CD14-positive monocyte (primary cell): Measurements from ENCODE around the gene RPS6KA4. TPM values are rescaled to one million over a fixed set of nuclear protein-coding genes. Genes with fewer than 3 reads are reported as not detected.

Source experiments
- DNase-seq, 3 donors: peaks; one replicate each; pipeline ENCODE4 v3.0.0-alpha.2; 2011 to 2022
- H2AFZ ChIP-seq: 2 replicates; pipeline ENCODE4 v1.6.0; 2012; ENCODE audit warnings: mild to moderate bottlenecking, low read depth, low read length, inconsistent platforms; ENCODE audit not compliant: insufficient read depth, poor library complexity, severe bottlenecking
- H3K27ac ChIP-seq, 2 donors: 1 replicate in 1 of 2; 2 replicates in 1 of 2; pipeline ENCODE4 v1.5.1; 2012 to 2013; ENCODE audit warnings: low read length in 2 of 2, control low read depth in 1 of 2, inconsistent platforms in 1 of 2, low read depth in 1 of 2, mild to moderate bottlenecking in 1 of 2
- H3K27me3 ChIP-seq, 2 donors: one replicate each; pipeline versions ENCODE4 v1.6.0 to v1.6.1; 2011 to 2013; ENCODE audit warnings: low read length in 2 of 2; ENCODE audit not compliant: control insufficient read depth in 2 of 2, insufficient read depth in 2 of 2
- H3K36me3 ChIP-seq, 2 donors: replicated peaks in 1 of 2; 1 replicate in 1 of 2; 2 replicates in 1 of 2; pipeline versions ENCODE4 v1.5.1 to v1.6.1; 2012 to 2013; ENCODE audit warnings: low read length in 2 of 2, control low read depth in 1 of 2, inconsistent platforms in 1 of 2, mild to moderate bottlenecking in 1 of 2; ENCODE audit not compliant: insufficient read depth in 2 of 2, control insufficient read depth in 1 of 2
- H3K4me1 ChIP-seq, 2 donors: 1 replicate in 1 of 2; 2 replicates in 1 of 2; pipeline versions ENCODE4 v1.5.1 to v1.6.1; 2012 to 2013; ENCODE audit warnings: low read length in 2 of 2, control low read depth in 1 of 2, inconsistent platforms in 1 of 2, mild to moderate bottlenecking in 1 of 2, moderate library complexity in 1 of 2; ENCODE audit not compliant: insufficient read depth in 2 of 2, control insufficient read depth in 1 of 2
- H3K4me2 ChIP-seq: replicated peaks from 2 replicates; pipeline ENCODE3; 2012; ENCODE audit warnings: low read length, moderate library complexity, mild to moderate bottlenecking; ENCODE audit not compliant: poor library complexity, severe bottlenecking; ENCODE audit errors: extremely low read depth
- H3K4me3 ChIP-seq, 3 experiments: fragments of 200-600 bp in 1 of 3; sonication (generic) in 1 of 3; replicated peaks in 1 of 3; 1 replicate in 2 of 3; 2 replicates in 1 of 3; pipeline ENCODE4 v1.5.1; 2011 to 2013; ENCODE audit warnings: low read length in 3 of 3, mild to moderate bottlenecking in 3 of 3, control low read depth in 2 of 3, low read depth in 2 of 3, inconsistent platforms in 1 of 3, moderate library complexity in 1 of 3
- H3K79me2 ChIP-seq: 2 replicates; pipeline ENCODE4 v1.6.0; 2012; ENCODE audit warnings: mild to moderate bottlenecking, control low read depth, inconsistent platforms, low read length, moderate library complexity; ENCODE audit not compliant: insufficient read depth
- H3K9ac ChIP-seq: 2 replicates; pipeline ENCODE4 v1.6.0; 2017; ENCODE audit warnings: low read length, mild to moderate bottlenecking; ENCODE audit not compliant: insufficient read depth, poor library complexity, severe bottlenecking
- H3K9me3 ChIP-seq, 2 donors: replicated peaks in 1 of 2; 1 replicate in 1 of 2; 2 replicates in 1 of 2; pipeline versions ENCODE4 v1.5.1 to v1.6.1; 2012 to 2013; ENCODE audit warnings: low read length in 2 of 2, control low read depth in 1 of 2; ENCODE audit not compliant: control insufficient read depth in 1 of 2, insufficient read depth in 1 of 2
- H4K20me1 ChIP-seq: 2 replicates; pipeline ENCODE4 v1.6.0; 2012; ENCODE audit warnings: mild to moderate bottlenecking, low read length, control low read depth, moderate library complexity; ENCODE audit not compliant: insufficient read depth
- H3K27ac Mint-ChIP-seq, 7 donors: one replicate each; pipeline ENCODE4 v1.8.0; 2020; ENCODE audit warnings: mild to moderate bottlenecking in 7 of 7, mixed read lengths in 7 of 7, moderate library complexity in 6 of 7, inconsistent platforms in 2 of 7
- H3K27me3 Mint-ChIP-seq, 3 donors: one replicate each; pipeline ENCODE4 v1.8.0; 2021 to 2022; ENCODE audit warnings: low read depth in 3 of 3, mild to moderate bottlenecking in 3 of 3, mixed read lengths in 3 of 3, moderate library complexity in 3 of 3, inconsistent platforms in 1 of 3
- H3K36me3 Mint-ChIP-seq, 2 donors: one replicate each; pipeline ENCODE4 v1.8.0; 2020; ENCODE audit warnings: mixed read lengths in 2 of 2, inconsistent platforms in 1 of 2, mild to moderate bottlenecking in 1 of 2
- H3K4me1 Mint-ChIP-seq: one replicate; pipeline ENCODE4 v1.8.0; 2020; ENCODE audit warnings: mild to moderate bottlenecking, mixed read lengths
- H3K4me3 Mint-ChIP-seq, 2 donors: one replicate each; pipeline ENCODE4 v1.8.0; 2020; ENCODE audit warnings: mild to moderate bottlenecking in 2 of 2, mixed read lengths in 2 of 2, moderate library complexity in 1 of 2
- H3K9me3 Mint-ChIP-seq, 7 donors: one replicate each; pipeline ENCODE4 v1.8.0; 2020 to 2022; ENCODE audit warnings: mixed read lengths in 7 of 7, mild to moderate bottlenecking in 6 of 7, moderate library complexity in 6 of 7, inconsistent platforms in 2 of 7
- CTCF ChIP-seq: fragments of 200-600 bp; IDR thresholded peaks from one replicate; pipeline ENCODE4 v1.8.0; 2022; ENCODE audit warnings: antibody characterized with exemption, mild to moderate bottlenecking
- WGBS: methylation state at CpG from one replicate; pipeline ENCODE4 v1.1.5; 2013; ENCODE audit warnings: missing lambda C conversion rate; ENCODE audit not compliant: insufficient coverage; 5-methylcytosine and 5-hydroxymethylcytosine counted together
- intact Hi-C, 2 donors: fragments of 100-400 bp; cut with micrococcal nuclease; formaldehyde crosslinking; loops; one replicate each; pipeline versions ENCODE4 v1.15.0 to v1.15.1; 2023
- polyA plus RNA-seq, 3 donors: library from polyadenylated mRNA; depleted of rRNA in 1 of 3; unstranded in 2 of 3; stranded (reverse) in 1 of 3; fragments of 300-500 nt in 2 of 3; fragments of >200 nt in 1 of 3; fragmentation: Illumina TruSeq in 2 of 3; gene quantifications; 1 replicate in 2 of 3; 2 replicates in 1 of 3; pipeline ENCODE4 v1.2.3, GENCODE V29; 2012 to 2021

The RPS6KA4 gene
- polyA plus RNA-seq, 3 donors = 16.2 to 110 (median 24.5) TPM

- H3K4me1 ChIP-seq = peaks cover 34 to 47% of the 10 kb centered on the region in 2 donors
- no peaks in the 10 kb centered on the region for H3K9me3 ChIP-seq
- peak overlapping the region; percentile 85 to 90 for H3K4me3 Mint-ChIP-seq
- H3K9ac ChIP-seq = no peak overlapping the region
- H3K27me3 ChIP-seq = no peaks in the 10 kb centered on the region
- no peak for DNase-seq
- peaks cover 57% of the 10 kb centered on the region for H4K20me1 ChIP-seq
- peak overlapping the region in 6 of 7 donors; percentile 59 to 98 (median 87) for H3K27ac Mint-ChIP-seq
- WGBS = 68% methylated on average over 21 of the region's 21 CpGs
- H3K27me3 Mint-ChIP-seq = no peaks in the 10 kb centered on the region
- H3K79me2 ChIP-seq = peaks cover 43% of the 10 kb centered on the region
- peak overlapping the region in 2 of 3 experiments; percentile 67 to 93 for H3K4me3 ChIP-seq
- H3K9me3 Mint-ChIP-seq = no peaks in the 10 kb centered on the region
- H3K4me1 Mint-ChIP-seq = peaks cover 49% of the 10 kb centered on the region
- intact Hi-C loops = loop anchor here in 1 of 2 donors (5.0 kb wide), 1 partner anchor 34 kb away; the partner anchor contains the start of gene ESRRA
- TF ChIP-seq CTCF = no peak
- peaks cover 32 to 33% of the 10 kb centered on the region in 2 donors for H3K36me3 ChIP-seq
- H2AFZ ChIP-seq = no peak overlapping the region
- H3K27ac ChIP-seq = peak overlapping the region in 1 of 2 donors; percentile 61
- peaks cover 34 to 49% of the 10 kb centered on the region in 2 donors for H3K36me3 Mint-ChIP-seq
- H3K4me2 ChIP-seq = peak overlapping the region; percentile 87
Observed at GRCh38 chr11:64341429-64341828, 17.5 kb upstream of the RPS6KA4 start.

GRCh38 chr11:64341851-64342791, 16.8 kb upstream of the RPS6KA4 start:
- Histone ChIP-seq H4K20me1 (peaks cover 60% of the 10 kb centered on the region), H3K27ac (peak overlapping the region; percentile 20 to 61), H3K79me2 (peaks cover 43% of the 10 kb centered on the region), H3K4me1 (peaks cover 35 to 51% of the 10 kb centered on the region in 2 donors), H3K36me3 (peaks cover 34 to 36% of the 10 kb centered on the region in 2 donors), H3K4me2 (peak overlapping the region; percentile 87), H3K27me3 (no peaks in the 10 kb centered on the region), H3K4me3 (peak overlapping the region in 2 of 3 experiments; percentile 23 to 93), H3K9ac (peak overlapping the region; percentile 35), H3K9me3 (no peaks in the 10 kb centered on the region), H2AFZ (peak overlapping the region; percentile 27)
- peak overlapping the region; percentile 57 to 82 for H3K4me3 Mint-ChIP-seq
- peak; percentile 48 for TF ChIP-seq CTCF
- peaks cover 36 to 56% of the 10 kb centered on the region in 2 donors for H3K36me3 Mint-ChIP-seq
- peaks cover 54% of the 10 kb centered on the region for H3K4me1 Mint-ChIP-seq
- intact Hi-C loops = loop anchor here in 1 of 2 donors (5.0 kb wide), 1 partner anchor 35 kb away; the partner anchor contains the start of gene ESRRA
- no peaks in the 10 kb centered on the region for H3K9me3 Mint-ChIP-seq
- DNase-seq = peak; percentile 80 to 85 (median 84)
- H3K27ac Mint-ChIP-seq = peak overlapping the region; percentile 54 to 96 (median 74)
- WGBS = 22% methylated on average over 44 of the region's 55 CpGs
- no peaks in the 10 kb centered on the region for H3K27me3 Mint-ChIP-seq
